ENCODE measurements around the gene ZFAND2B. TPM values are rescaled to one million over a fixed set of nuclear protein-coding genes. Genes with fewer than 3 reads are reported as not detected.

The ZFAND2B gene
- total and polyA plus RNA-seq, 2 experiments from 2014 or later = 58.1 to 65.4 TPM

GRCh38 chr2:219178377-219179175 lies 28.0 kb upstream of the ZFAND2B start:
- 8% methylated on average over 29 of the region's 45 CpGs for WGBS (ENCODE audit: low lambda C conversion rate, missing lambda C conversion rate)

GRCh38 chr2:219179601-219180465 lies 26.7 kb upstream of the ZFAND2B start:
- peak overlapping the region; percentile 97 for H3K4me2 ChIP-seq
- peaks cover 10% of the 10 kb centered on the region for H4K20me1 ChIP-seq (ENCODE audit: insufficient read depth, poor library complexity, severe bottlenecking)
- no peaks in the 10 kb centered on the region for H3K36me3 ChIP-seq (replicated peaks; ENCODE audit: insufficient read depth, low read depth)
- H2AFZ ChIP-seq = no peak overlapping the region
- no peaks in the 10 kb centered on the region for H3K9me2 ChIP-seq (replicated peaks; ENCODE audit: insufficient read depth)
- peaks cover 34% of the 10 kb centered on the region for H3K79me2 ChIP-seq
- H3K4me3 ChIP-seq = no peak overlapping the region
- no peaks in the 10 kb centered on the region for H3K9me3 ChIP-seq (ENCODE audit: low read depth)
- H3K27ac ChIP-seq = no peak overlapping the region
- peaks cover 14% of the 10 kb centered on the region for H3K4me1 ChIP-seq (ENCODE audit: insufficient read depth)
- H3K27me3 ChIP-seq = no peaks in the 10 kb centered on the region
- DNase-seq (ENCODE audit: low spot score) = no peak
- TF ChIP-seq EZH2 (IDR thresholded peaks at IDR 0.05; ENCODE audit: borderline replicate concordance) (no peak), EZH2phosphoT487 (IDR thresholded peaks at IDR 0.05; ENCODE audit: low read depth, severe bottlenecking, unreplicated experiment) (no peak), CTCF (IDR thresholded peaks at IDR 0.05; ENCODE audit: poor library complexity) (no peak)
- 98% methylated on average over 9 of the region's 9 CpGs for WGBS (ENCODE audit: low lambda C conversion rate, missing lambda C conversion rate)

More at GRCh38 chr2:219178377-219179175, 28.0 kb upstream of the ZFAND2B start:
- H3K9me3 ChIP-seq (ENCODE audit: low read depth) = no peaks in the 10 kb centered on the region
- H3K27me3 ChIP-seq = no peaks in the 10 kb centered on the region
- H3K4me1 ChIP-seq (ENCODE audit: insufficient read depth) = peaks cover 14% of the 10 kb centered on the region
- H3K4me2 ChIP-seq = peak overlapping the region; percentile 97
- no peak for TF ChIP-seq EZH2 (IDR thresholded peaks at IDR 0.05; ENCODE audit: borderline replicate concordance)
- TF ChIP-seq EZH2phosphoT487 (IDR thresholded peaks at IDR 0.05; ENCODE audit: low read depth, severe bottlenecking, unreplicated experiment) = no peak
- TF ChIP-seq CTCF (IDR thresholded peaks at IDR 0.05; ENCODE audit: poor library complexity) = no peak
- DNase-seq (ENCODE audit: low spot score) = peak; percentile 73
- peaks cover 43% of the 10 kb centered on the region for H3K79me2 ChIP-seq
- peak overlapping the region; percentile 98 for H3K27ac ChIP-seq
- peak overlapping the region; percentile 86 for H3K4me3 ChIP-seq
- H3K36me3 ChIP-seq (replicated peaks; ENCODE audit: insufficient read depth, low read depth) = no peaks in the 10 kb centered on the region
- H2AFZ ChIP-seq = peak overlapping the region; percentile 52
- H4K20me1 ChIP-seq (ENCODE audit: insufficient read depth, poor library complexity, severe bottlenecking) = peaks cover 10% of the 10 kb centered on the region
- no peaks in the 10 kb centered on the region for H3K9me2 ChIP-seq (replicated peaks; ENCODE audit: insufficient read depth)

- H3K36me3 ChIP-seq (replicated peaks; ENCODE audit: insufficient read depth, low read depth) = no peaks in the 10 kb centered on the region
- no peaks in the 10 kb centered on the region for H3K9me3 ChIP-seq (ENCODE audit: low read depth)
These were observed 25.6 kb upstream of the ZFAND2B start for GRCh38 chr2:219180961-219181360.

More at GRCh38 chr2:219180961-219181360, 25.6 kb upstream of the ZFAND2B start:
- Histone ChIP-seq H3K9me2 (replicated peaks; ENCODE audit: insufficient read depth) (no peaks in the 10 kb centered on the region), H2AFZ (no peak overlapping the region), H3K4me3 (no peak overlapping the region), H3K4me2 (no peak overlapping the region), H4K20me1 (ENCODE audit: insufficient read depth, poor library complexity, severe bottlenecking) (peaks cover 10% of the 10 kb centered on the region), H3K79me2 (peaks cover 23% of the 10 kb centered on the region), H3K4me1 (ENCODE audit: insufficient read depth) (peaks cover 8% of the 10 kb centered on the region), H3K27me3 (no peaks in the 10 kb centered on the region), H3K27ac (no peak overlapping the region)
- DNase-seq (ENCODE audit: low spot score) = no peak
- no peak for TF ChIP-seq EZH2 (IDR thresholded peaks at IDR 0.05; ENCODE audit: borderline replicate concordance)
- no peak for TF ChIP-seq CTCF (IDR thresholded peaks at IDR 0.05; ENCODE audit: poor library complexity)
- TF ChIP-seq EZH2phosphoT487 (IDR thresholded peaks at IDR 0.05; ENCODE audit: low read depth, severe bottlenecking, unreplicated experiment) = no peak
- WGBS (ENCODE audit: low lambda C conversion rate, missing lambda C conversion rate) = 98% methylated on average over 5 of the region's 5 CpGs

Measured in hepatocyte (in vitro differentiated cells).